HL-60 (cell line): ENCODE measurements around the gene VOPP1.
A peak's percentile ranks its signal among the peaks of the same experiment; 100 is the strongest.

Experiments
- DNase-seq, 2 experiments: peaks; one replicate each; pipeline ENCODE4 v3.0.0-alpha.2; 2010 to 2020; ENCODE audit warnings: low read depth in 1 of 2, low spot score in 1 of 2
- H3K27ac ChIP-seq: fragments of 250-450 bp; sonication (Bioruptor Pico); replicated peaks from 2 replicates; pipeline ENCODE4 v1.5.1; 2020; ENCODE audit warnings: mild to moderate bottlenecking, moderate library complexity
- H3K27me3 ChIP-seq: fragments of 250-450 bp; sonication (Bioruptor Pico); 2 replicates; pipeline ENCODE4 v1.5.1; 2021; ENCODE audit warnings: mild to moderate bottlenecking, moderate library complexity; ENCODE audit not compliant: insufficient read depth, poor library complexity, severe bottlenecking
- H3K4me3 ChIP-seq: replicated peaks from 2 replicates; pipeline ENCODE4 v1.5.1; 2011; ENCODE audit warnings: mild to moderate bottlenecking, control low read depth, low read length; ENCODE audit not compliant: insufficient read depth
- CTCF ChIP-seq: IDR thresholded peaks from one replicate; pipeline ENCODE4 v1.5.1; 2011; ENCODE audit warnings: low read length, control low read depth, inconsistent platforms; ENCODE audit not compliant: insufficient read depth
- GABPA ChIP-seq: IDR thresholded peaks from 2 replicates; pipeline ENCODE4 v1.6.1; 2012; ENCODE audit warnings: low read depth
- POLR2AphosphoS5 ChIP-seq: IDR thresholded peaks from 2 replicates; pipeline ENCODE4 v1.6.1; 2012; ENCODE audit warnings: low read depth
- REST ChIP-seq: IDR thresholded peaks from 2 replicates; pipeline ENCODE4 v1.6.1; 2012; ENCODE audit warnings: low read depth; ENCODE audit not compliant: insufficient replicate concordance
- SPI1 ChIP-seq: IDR thresholded peaks from 2 replicates; pipeline ENCODE4 v1.6.1; 2012; ENCODE audit warnings: low read depth, mild to moderate bottlenecking, borderline replicate concordance

Gene VOPP1

GRCh38 chr7:55517191-55517633 lies 55.1 kb downstream of the VOPP1 start:
- DNase-seq: no peak
- no peak overlapping the region for H3K27ac ChIP-seq
- no peaks in the 10 kb centered on the region for H3K27me3 ChIP-seq
- no peak for TF ChIP-seq REST
- TF ChIP-seq SPI1: no peak
- TF ChIP-seq GABPA: no peak
- no peak for TF ChIP-seq CTCF
- no peak for TF ChIP-seq POLR2AphosphoS5
- H3K4me3 ChIP-seq: no peak overlapping the region

- H3K27me3 ChIP-seq: no peaks in the 10 kb centered on the region
- no peak for DNase-seq
- H3K27ac ChIP-seq: no peak overlapping the region
- TF ChIP-seq SPI1 (no peak), GABPA (no peak), REST (no peak), POLR2AphosphoS5 (no peak), CTCF (no peak)
- no peak overlapping the region for H3K4me3 ChIP-seq
Observed at GRCh38 chr7:55516409-55516808, 55.9 kb downstream of the VOPP1 start.

GRCh38 chr7:55515569-55516279 lies 56.6 kb downstream of the VOPP1 start:
- DNase-seq: no peak
- Histone ChIP-seq H3K27me3 (no peaks in the 10 kb centered on the region), H3K4me3 (no peak overlapping the region), H3K27ac (no peak overlapping the region)
- no peak for TF ChIP-seq CTCF
- TF ChIP-seq POLR2AphosphoS5: no peak
- no peak for TF ChIP-seq REST
- no peak for TF ChIP-seq GABPA
- TF ChIP-seq SPI1: 0 out of 2 replicates have a peak, but pooled peaks have one; percentile 3
